ENCODE measurements around the gene METRNL. TPM values are rescaled to one million over a fixed set of nuclear protein-coding genes. Genes with fewer than 3 reads are reported as not detected.

The METRNL gene
- total RNA-seq, 1 donor from 2014 or later: 47.1 TPM

GRCh38 chr17:83111516-83112282 lies 32.3 kb downstream of the METRNL start:
- Mint-ChIP-seq H3K9me3 (ENCODE audit: unreplicated experiment) (peaks cover 21% of the 10 kb centered on the region), H3K27me3 (ENCODE audit: unreplicated experiment) (peaks cover 7% of the 10 kb centered on the region), H3K27ac (ENCODE audit: unreplicated experiment) (no peak overlapping the region), H3K4me1 (ENCODE audit: low read depth, unreplicated experiment) (peaks cover 6% of the 10 kb centered on the region), H3K4me3 (ENCODE audit: unreplicated experiment) (no peak overlapping the region), H3K36me3 (ENCODE audit: unreplicated experiment) (peaks cover 22% of the 10 kb centered on the region)
- DNase-seq: no peak
- no peak for TF ChIP-seq CTCF (IDR thresholded peaks at IDR 0.05; ENCODE audit: partially characterized antibody, unreplicated experiment)

- TF ChIP-seq CTCF (IDR thresholded peaks at IDR 0.05; ENCODE audit: partially characterized antibody, unreplicated experiment): no peak
- Mint-ChIP-seq H3K27me3 (ENCODE audit: unreplicated experiment) (peaks cover 7% of the 10 kb centered on the region), H3K36me3 (ENCODE audit: unreplicated experiment) (peaks cover 14% of the 10 kb centered on the region), H3K9me3 (ENCODE audit: unreplicated experiment) (peaks cover 16% of the 10 kb centered on the region), H3K27ac (ENCODE audit: unreplicated experiment) (no peak overlapping the region), H3K4me3 (ENCODE audit: unreplicated experiment) (no peak overlapping the region), H3K4me1 (ENCODE audit: low read depth, unreplicated experiment) (peaks cover 5% of the 10 kb centered on the region)
- no peak for DNase-seq
Measured at GRCh38 chr17:83113381-83113780, 34.0 kb downstream of the METRNL start.

GRCh38 chr17:83113792-83114191 lies 34.4 kb downstream of the METRNL start:
- H3K36me3 Mint-ChIP-seq (ENCODE audit: unreplicated experiment): peaks cover 10% of the 10 kb centered on the region
- TF ChIP-seq CTCF (IDR thresholded peaks at IDR 0.05; ENCODE audit: partially characterized antibody, unreplicated experiment): no peak
- H3K4me3 Mint-ChIP-seq (ENCODE audit: unreplicated experiment): no peak overlapping the region
- H3K9me3 Mint-ChIP-seq (ENCODE audit: unreplicated experiment): peaks cover 16% of the 10 kb centered on the region
- no peak overlapping the region for H3K27ac Mint-ChIP-seq (ENCODE audit: unreplicated experiment)
- peaks cover 6% of the 10 kb centered on the region for H3K27me3 Mint-ChIP-seq (ENCODE audit: unreplicated experiment)
- no peak for DNase-seq
- peaks cover 9% of the 10 kb centered on the region for H3K4me1 Mint-ChIP-seq (ENCODE audit: low read depth, unreplicated experiment)

GRCh38 chr17:83114706-83115105 lies 35.3 kb downstream of the METRNL start:
- Mint-ChIP-seq H3K27ac (ENCODE audit: unreplicated experiment) (no peak overlapping the region), H3K36me3 (ENCODE audit: unreplicated experiment) (peaks cover 6% of the 10 kb centered on the region), H3K27me3 (ENCODE audit: unreplicated experiment) (peaks cover 6% of the 10 kb centered on the region), H3K4me1 (ENCODE audit: low read depth, unreplicated experiment) (peaks cover 15% of the 10 kb centered on the region), H3K4me3 (ENCODE audit: unreplicated experiment) (no peak overlapping the region), H3K9me3 (ENCODE audit: unreplicated experiment) (peaks cover 17% of the 10 kb centered on the region)
- DNase-seq: no peak
- TF ChIP-seq CTCF (IDR thresholded peaks at IDR 0.05; ENCODE audit: partially characterized antibody, unreplicated experiment): no peak

GRCh38 chr17:83115202-83115651 lies 35.8 kb downstream of the METRNL start:
- H3K4me3 Mint-ChIP-seq (ENCODE audit: unreplicated experiment): no peak overlapping the region
- H3K36me3 Mint-ChIP-seq (ENCODE audit: unreplicated experiment): peaks cover 6% of the 10 kb centered on the region
- DNase-seq: no peak
- H3K4me1 Mint-ChIP-seq (ENCODE audit: low read depth, unreplicated experiment): peaks cover 15% of the 10 kb centered on the region
- H3K9me3 Mint-ChIP-seq (ENCODE audit: unreplicated experiment): peaks cover 15% of the 10 kb centered on the region
- no peak for TF ChIP-seq CTCF (IDR thresholded peaks at IDR 0.05; ENCODE audit: partially characterized antibody, unreplicated experiment)
- peaks cover 6% of the 10 kb centered on the region for H3K27me3 Mint-ChIP-seq (ENCODE audit: unreplicated experiment)
- H3K27ac Mint-ChIP-seq (ENCODE audit: unreplicated experiment): no peak overlapping the region

Measured in glutamatergic neuron (in vitro differentiated cells).